C4-2B (cell line): ENCODE data around the gene EPHB2.

Source experiments
- H3K27ac ChIP-seq: fragments of 450-650 bp; 2 replicates; pipeline ENCODE4 v1.5.1; 2017
- ZFX ChIP-seq: fragments of 450-650 bp; IDR thresholded peaks from 2 replicates; pipeline ENCODE4 v1.6.1; 2017
- TF ChIP-seq, protein P1 (sequence below): fragments of 450-650 bp; conservative IDR thresholded peaks from 2 replicates; pipeline ENCODE4 v1.5.1; 2017; ENCODE audit warnings: mild to moderate bottlenecking

EPHB2 gene

DNA sequence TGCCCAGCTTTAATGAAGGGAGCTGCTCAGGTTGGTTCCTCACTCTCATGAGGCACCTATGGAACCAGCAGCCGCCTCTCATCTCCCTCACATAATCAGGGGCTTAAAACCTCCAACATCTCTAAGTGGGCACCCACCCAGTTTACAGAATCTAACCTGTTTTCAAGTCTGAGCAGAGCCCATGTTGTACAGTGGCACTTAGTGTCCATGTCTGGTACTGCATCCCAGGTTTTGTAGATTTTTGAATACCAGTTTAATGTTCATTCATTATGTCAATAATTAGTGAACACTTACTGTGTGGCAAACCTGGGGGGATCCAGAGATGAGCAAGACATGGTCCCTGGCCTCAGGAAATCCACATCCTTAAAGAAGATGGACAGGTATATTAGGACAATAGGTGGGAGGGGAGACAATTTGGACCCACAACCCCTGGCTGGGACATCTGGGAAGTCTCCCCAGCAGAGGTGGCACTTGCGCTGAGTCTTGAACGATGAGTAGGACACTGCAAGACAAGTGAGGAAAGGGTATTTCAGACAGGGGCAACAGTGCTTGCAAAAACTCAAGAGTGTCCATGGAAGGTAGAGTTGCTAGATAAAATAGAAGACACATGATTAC, 178.7 kb downstream of the EPHB2 start:
- no peak overlapping the region for H3K27ac ChIP-seq

DNA sequence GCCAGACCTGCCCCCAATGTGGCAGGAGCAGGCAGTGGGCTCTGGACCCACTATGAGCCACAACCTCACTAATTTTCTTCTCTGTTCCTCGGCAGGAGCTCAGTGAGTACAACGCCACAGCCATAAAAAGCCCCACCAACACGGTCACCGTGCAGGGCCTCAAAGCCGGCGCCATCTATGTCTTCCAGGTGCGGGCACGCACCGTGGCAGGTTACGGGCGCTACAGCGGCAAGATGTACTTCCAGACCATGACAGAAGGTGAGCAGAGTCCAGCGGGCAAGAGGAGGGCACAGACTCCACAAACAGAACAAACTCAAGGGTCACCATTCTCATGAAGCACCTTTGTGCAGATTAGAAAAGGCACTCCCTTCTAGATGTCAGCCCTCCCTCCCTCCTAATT, 182.2 kb downstream of the EPHB2 start:
- no peak for TF ChIP-seq ZFX
- TF ChIP-seq, protein P1, sequence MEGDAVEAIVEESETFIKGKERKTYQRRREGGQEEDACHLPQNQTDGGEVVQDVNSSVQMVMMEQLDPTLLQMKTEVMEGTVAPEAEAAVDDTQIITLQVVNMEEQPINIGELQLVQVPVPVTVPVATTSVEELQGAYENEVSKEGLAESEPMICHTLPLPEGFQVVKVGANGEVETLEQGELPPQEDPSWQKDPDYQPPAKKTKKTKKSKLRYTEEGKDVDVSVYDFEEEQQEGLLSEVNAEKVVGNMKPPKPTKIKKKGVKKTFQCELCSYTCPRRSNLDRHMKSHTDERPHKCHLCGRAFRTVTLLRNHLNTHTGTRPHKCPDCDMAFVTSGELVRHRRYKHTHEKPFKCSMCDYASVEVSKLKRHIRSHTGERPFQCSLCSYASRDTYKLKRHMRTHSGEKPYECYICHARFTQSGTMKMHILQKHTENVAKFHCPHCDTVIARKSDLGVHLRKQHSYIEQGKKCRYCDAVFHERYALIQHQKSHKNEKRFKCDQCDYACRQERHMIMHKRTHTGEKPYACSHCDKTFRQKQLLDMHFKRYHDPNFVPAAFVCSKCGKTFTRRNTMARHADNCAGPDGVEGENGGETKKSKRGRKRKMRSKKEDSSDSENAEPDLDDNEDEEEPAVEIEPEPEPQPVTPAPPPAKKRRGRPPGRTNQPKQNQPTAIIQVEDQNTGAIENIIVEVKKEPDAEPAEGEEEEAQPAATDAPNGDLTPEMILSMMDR, result no peak

More for the DNA sequence above, 178.7 kb downstream of the EPHB2 start:
- TF ChIP-seq ZFX, result no peak
- TF ChIP-seq, protein P1, result peak; percentile 75

DNA sequence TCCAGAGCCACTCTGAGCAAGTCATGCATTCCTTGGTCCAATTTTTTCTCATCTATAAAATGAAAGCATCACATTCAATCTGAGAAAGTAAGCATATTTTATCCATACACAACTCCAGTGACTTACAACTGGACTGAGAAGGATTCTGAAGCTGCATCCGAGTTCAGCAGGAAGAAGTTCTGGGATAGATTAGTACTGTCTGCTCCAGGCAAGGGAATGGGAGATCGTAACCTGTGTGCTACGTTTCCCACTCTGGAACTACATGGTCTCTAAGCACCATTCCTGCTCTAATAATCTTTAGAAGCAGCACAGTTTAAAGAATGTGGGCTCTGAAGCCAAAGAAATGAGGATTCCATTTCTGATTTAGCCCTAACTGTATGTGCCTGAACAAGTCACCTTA, 182.7 kb downstream of the EPHB2 start:
- TF ChIP-seq, protein P1, result no peak
- no peak for TF ChIP-seq ZFX
- H3K27ac ChIP-seq, result no peak overlapping the region

More for the DNA sequence above, 182.2 kb downstream of the EPHB2 start:
- H3K27ac ChIP-seq, result no peak overlapping the region

DNA sequence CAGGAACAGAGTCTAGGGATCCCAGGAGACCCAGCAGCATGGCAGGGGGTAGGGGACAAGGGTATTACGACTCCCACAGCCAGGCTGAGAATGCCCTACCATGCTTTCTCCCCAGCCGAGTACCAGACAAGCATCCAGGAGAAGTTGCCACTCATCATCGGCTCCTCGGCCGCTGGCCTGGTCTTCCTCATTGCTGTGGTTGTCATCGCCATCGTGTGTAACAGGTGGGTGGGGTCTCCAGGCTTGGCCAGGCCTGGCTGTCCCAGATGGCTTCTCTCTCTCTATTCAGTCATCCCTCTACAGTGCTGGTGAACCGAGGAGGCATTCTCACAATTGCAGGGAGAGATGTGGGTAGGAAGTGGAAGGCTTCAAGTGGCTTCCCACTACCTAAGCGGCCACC, 184.7 kb downstream of the EPHB2 start:
- TF ChIP-seq ZFX, result no peak
- TF ChIP-seq, protein P1, result no peak

DNA sequence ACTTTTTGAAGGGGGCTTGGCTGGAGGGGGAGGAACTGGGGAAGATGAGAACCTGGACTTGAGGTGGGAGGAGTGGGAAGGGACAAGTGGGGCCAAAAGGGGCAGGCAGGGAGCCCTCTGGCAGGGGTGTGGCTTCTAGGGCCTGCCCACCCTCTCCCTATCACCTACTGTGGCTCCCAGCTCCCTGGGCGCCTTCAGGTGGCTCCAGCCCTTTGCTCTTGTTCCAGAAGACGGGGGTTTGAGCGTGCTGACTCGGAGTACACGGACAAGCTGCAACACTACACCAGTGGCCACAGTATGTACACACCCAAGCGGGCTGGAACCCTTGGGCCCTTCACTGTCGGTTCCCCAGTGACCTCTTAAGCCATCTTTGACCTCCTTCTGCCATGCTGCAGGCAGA, 185.5 kb downstream of the EPHB2 start:
- no peak for TF ChIP-seq ZFX
- TF ChIP-seq, protein P1, result no peak

More for the DNA sequence above, 184.7 kb downstream of the EPHB2 start:
- no peak overlapping the region for H3K27ac ChIP-seq

DNA sequence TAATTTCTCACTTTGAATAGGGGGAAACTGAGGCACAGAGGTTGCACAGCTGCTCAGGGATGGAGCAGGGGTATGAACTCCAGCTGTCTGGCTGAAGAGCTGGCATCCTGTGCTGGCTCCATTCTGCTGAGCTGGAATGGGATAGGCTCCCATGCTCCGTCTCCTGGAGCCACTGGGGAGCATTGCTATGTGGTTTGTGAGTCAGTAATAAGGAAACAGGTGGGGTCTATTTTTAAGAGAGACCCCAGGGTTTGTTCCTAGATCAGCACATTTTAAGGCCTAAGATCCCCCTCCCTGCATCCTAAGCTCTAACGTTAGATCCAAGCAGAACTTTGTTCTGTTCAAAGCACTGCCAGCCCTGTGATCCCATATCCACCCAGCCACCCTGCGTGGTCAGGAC, 189.8 kb downstream of the EPHB2 start:
- no peak overlapping the region for H3K27ac ChIP-seq
- TF ChIP-seq, protein P1, result no peak
- no peak for TF ChIP-seq ZFX

More for the DNA sequence above, 185.5 kb downstream of the EPHB2 start:
- no peak overlapping the region for H3K27ac ChIP-seq

DNA sequence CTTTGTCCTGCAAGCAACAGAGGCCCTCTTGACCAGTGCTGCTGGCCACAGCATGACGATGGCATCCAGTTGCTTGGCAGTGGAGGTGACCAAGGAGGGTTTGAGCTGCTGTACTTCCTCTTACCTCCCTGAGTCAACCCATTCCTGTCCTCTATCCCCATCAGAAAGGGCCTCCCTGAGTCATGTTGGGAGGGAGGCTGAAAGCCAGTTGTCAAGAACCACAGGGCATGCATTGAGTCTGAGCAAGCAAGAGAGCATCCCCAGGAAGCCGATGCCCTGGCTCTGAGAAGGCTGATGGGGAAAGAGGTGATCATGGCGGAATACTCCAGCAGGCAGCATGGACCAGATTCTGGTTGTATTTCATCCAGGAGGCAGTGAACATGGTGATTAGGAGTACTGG, 192.5 kb downstream of the EPHB2 start:
- TF ChIP-seq ZFX, result no peak
- TF ChIP-seq, protein P1, result no peak
- H3K27ac ChIP-seq, result no peak overlapping the region
